Stimulated activated CD8-positive, alpha-beta memory T cell treated with anti-CD3 and anti-CD28 coated beads, Interleukin-7, amount 100 ng/mL, for 4 hours (primary cell): ENCODE measurements around the gene NDUFS3.

Source experiments
- DNase-seq, 2 donors: peaks; one replicate each; pipeline ENCODE4 v3.0.0-alpha.2; 2020; ENCODE audit warnings: low read depth in 2 of 2

The NDUFS3 gene

DNA sequence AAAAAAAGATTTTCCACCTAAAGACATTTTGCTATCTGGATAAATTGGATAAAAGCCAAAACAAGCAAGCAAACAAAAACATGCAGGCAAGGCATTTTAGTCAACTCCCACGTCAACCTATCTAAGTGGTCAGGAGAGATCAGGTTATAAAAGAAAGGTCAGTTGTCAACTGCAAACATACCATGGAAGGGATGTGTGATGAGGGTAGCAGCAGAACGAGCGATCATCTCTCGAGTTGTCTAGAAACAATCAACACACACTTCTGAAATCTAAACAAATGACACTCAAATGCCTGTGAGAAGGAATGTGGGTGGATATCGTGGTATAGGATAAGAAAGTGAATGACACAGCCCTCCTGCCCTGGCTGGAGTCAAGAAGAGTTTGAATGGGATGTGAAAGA lies 52.6 kb downstream of the NDUFS3 start:
- no peak for DNase-seq
